ENCODE measurements around the gene POU2F3. TPM values are rescaled to one million over a fixed set of nuclear protein-coding genes. Genes with fewer than 3 reads are reported as not detected.
A peak's percentile ranks its signal among the peaks of the same experiment; 100 is the strongest.

The POU2F3 gene
- total RNA-seq, 4 donors from 2014 or later = 0.27 to 0.46 TPM; not detected in 2

GRCh38 chr11:120298461-120298860 lies 58.5 kb downstream of the POU2F3 start:
- peaks cover 51% of the 10 kb centered on the region for H3K27me3 ChIP-seq
- H3K36me3 ChIP-seq = no peaks in the 10 kb centered on the region
- 50 to 70% methylated on average over 1 to 2 of the region's 5 CpGs for WGBS, 2 donors (ENCODE audit: low coverage in 1 of 2)
- no peak overlapping the region for H3K27ac ChIP-seq
- no peaks in the 10 kb centered on the region for H3K9me3 ChIP-seq
- H3K4me1 ChIP-seq = peaks cover 0 to 9% (median 0%) of the 10 kb centered on the region in 3 donors
- no peak overlapping the region for H3K4me3 ChIP-seq
- TF ChIP-seq CTCF (IDR thresholded peaks at IDR 0.05) (no peak), POLR2AphosphoS5 (IDR thresholded peaks at IDR 0.05) (no peak), EP300 (IDR thresholded peaks at IDR 0.05) (no peak), POLR2A (IDR thresholded peaks at IDR 0.05) (no peak)
- ATAC-seq = no peak

GRCh38 chr11:120302001-120302805 lies 62.3 kb downstream of the POU2F3 start:
- H3K4me1 ChIP-seq = peaks cover 0 to 9% (median 0%) of the 10 kb centered on the region in 3 donors
- H3K36me3 ChIP-seq = no peaks in the 10 kb centered on the region
- no peak overlapping the region for H3K4me3 ChIP-seq
- TF ChIP-seq EP300 (IDR thresholded peaks at IDR 0.05) (no peak), POLR2A (IDR thresholded peaks at IDR 0.05) (no peak), CTCF (IDR thresholded peaks at IDR 0.05) (no peak), POLR2AphosphoS5 (IDR thresholded peaks at IDR 0.05) (no peak)
- no peaks in the 10 kb centered on the region for H3K9me3 ChIP-seq
- WGBS, 2 donors (ENCODE audit: low coverage in 1 of 2) = 74 to 83% methylated on average over 2 to 5 of the region's 6 CpGs
- no peak overlapping the region for H3K27ac ChIP-seq
- peaks cover 30% of the 10 kb centered on the region for H3K27me3 ChIP-seq
- no peak for ATAC-seq

- Histone ChIP-seq H3K9me3 (no peaks in the 10 kb centered on the region), H3K4me1 (peaks cover 0 to 9% (median 0%) of the 10 kb centered on the region in 3 donors), H3K4me3 (no peak overlapping the region), H3K27ac (no peak overlapping the region), H3K27me3 (peaks cover 29% of the 10 kb centered on the region), H3K36me3 (no peaks in the 10 kb centered on the region)
- ATAC-seq = peak; percentile 78
- peak; percentile 72 to 90 (median 80) for TF ChIP-seq CTCF (IDR thresholded peaks at IDR 0.05)
- TF ChIP-seq EP300 (IDR thresholded peaks at IDR 0.05) = no peak
- TF ChIP-seq POLR2AphosphoS5 (IDR thresholded peaks at IDR 0.05) = no peak
- no peak for TF ChIP-seq POLR2A (IDR thresholded peaks at IDR 0.05)
- WGBS, 2 donors (ENCODE audit: low coverage in 1 of 2) = 40% methylated on average over 1 of the region's 3 CpGs; no CpG with 5 or more reads in 1 of the 2 donors
Observed at GRCh38 chr11:120303004-120303637, 63.2 kb downstream of the POU2F3 start.

DNA sequence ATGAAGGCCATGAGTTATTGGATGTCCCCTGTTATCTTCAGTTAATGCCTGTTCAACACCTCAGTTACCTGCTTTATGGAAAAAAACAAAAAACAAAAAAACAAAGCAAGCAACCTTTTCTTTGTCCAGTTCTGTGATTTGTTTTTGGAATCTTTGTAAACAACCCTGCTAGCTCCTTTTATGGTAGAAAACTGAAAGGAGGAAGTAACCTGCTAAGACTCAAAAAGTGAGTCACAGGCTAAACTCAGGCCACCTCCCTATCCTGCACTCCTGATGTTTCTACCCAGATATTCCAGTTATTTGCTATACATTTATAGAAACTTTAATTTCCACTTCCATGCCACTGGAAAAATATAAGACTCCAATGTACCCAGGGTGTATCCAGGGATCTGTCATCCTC lies 64.6 kb downstream of the POU2F3 start:
- no peaks in the 10 kb centered on the region for H3K9me3 ChIP-seq
- ATAC-seq = no peak
- no peak overlapping the region for H3K4me3 ChIP-seq
- TF ChIP-seq POLR2AphosphoS5 (IDR thresholded peaks at IDR 0.05) (no peak), POLR2A (IDR thresholded peaks at IDR 0.05) (no peak), CTCF (IDR thresholded peaks at IDR 0.05) (no peak), EP300 (IDR thresholded peaks at IDR 0.05) (no peak)
- H3K4me1 ChIP-seq = peaks cover 0 to 9% (median 0%) of the 10 kb centered on the region in 3 donors
- H3K36me3 ChIP-seq = no peaks in the 10 kb centered on the region
- H3K27me3 ChIP-seq = peaks cover 24% of the 10 kb centered on the region
- no peak overlapping the region for H3K27ac ChIP-seq
